ENCODE results near the gene TXNDC17.
"Not testable (repeated sequence)": the region's sequence is repeated elsewhere in the genome, so short reads cannot be mapped to it uniquely, and the experiment has no call there.

TXNDC17 gene

DNA sequence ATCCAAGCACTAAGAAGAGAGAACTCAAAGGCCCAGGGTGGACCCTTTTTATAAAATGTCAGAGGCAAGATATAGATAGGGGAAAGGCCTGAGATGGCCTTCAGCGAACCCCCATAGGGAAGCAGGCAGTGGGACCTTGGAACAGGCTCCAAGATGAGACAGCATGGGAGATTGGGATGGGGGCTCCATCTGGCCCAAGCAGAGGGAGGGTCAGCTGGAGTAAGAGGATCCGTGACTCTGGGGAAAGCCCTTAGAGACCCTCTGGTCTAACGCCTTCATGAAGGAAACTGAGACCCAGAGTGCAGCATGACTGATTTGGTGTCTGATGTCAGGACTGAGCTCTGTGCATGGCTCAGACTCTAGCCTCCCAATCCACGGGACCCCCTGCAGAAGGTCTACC lies 41.5 kb downstream of the TXNDC17 start:
- DNase-seq = no peak

GRCh38 chr17:6683081-6683684 lies 42.3 kb downstream of the TXNDC17 start:
- no peak for DNase-seq

- DNase-seq = no peak
Measured at GRCh38 chr17:6683730-6684459, 43.0 kb downstream of the TXNDC17 start.

GRCh38 chr17:6684460-6684783 lies 43.6 kb downstream of the TXNDC17 start:
- DNase-seq = no peak

GRCh38 chr17:6684881-6685767 lies 44.3 kb downstream of the TXNDC17 start:
- DNase-seq = no peak

DNA sequence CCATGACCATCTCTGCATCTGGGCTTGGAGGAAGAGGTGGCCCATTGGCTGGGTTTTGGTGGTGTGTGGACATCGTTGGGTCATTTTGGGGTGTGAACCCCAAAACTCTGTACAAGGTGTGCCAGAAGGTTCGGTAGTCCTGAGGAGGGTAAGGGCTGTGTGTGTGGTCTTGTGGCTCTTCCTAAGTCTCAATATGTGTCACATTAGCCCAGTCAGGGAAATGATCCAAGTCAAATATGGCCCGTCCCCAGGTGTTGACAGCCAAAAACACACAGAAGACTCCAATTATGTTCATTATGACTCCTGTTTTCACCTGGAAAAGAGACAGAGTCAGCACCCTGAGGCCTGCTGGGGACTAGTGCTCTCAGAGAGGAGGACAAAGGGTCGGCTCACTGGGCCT lies 45.2 kb downstream of the TXNDC17 start:
- DNase-seq = no peak

DNA sequence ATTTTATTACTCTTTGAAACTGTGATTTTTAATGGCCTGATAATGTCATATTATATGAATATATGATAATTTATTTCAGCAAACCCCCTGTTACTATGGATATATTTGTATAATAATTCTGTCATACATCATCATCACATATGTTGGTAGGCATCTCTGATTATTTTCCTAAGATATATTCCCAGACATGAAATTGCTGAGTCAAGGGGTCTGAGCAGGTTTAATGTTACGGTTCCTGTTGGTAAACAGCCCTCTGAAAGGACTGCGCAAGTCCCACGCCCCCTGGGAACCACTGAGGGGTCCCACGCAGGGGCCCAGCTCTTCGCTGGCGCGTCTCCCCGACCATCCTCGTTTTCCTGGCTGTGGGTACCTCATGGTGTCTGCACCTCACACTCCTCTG lies 48.1 kb downstream of the TXNDC17 start:
- no peak for DNase-seq

GRCh38 chr17:6690641-6691040 lies 49.8 kb downstream of the TXNDC17 start:
- no peak for DNase-seq

GRCh38 chr17:6691546-6691945 lies 50.7 kb downstream of the TXNDC17 start:
- DNase-seq = no peak

- DNase-seq = not testable (repeated sequence)
Measured at GRCh38 chr17:6691958-6692357, 51.1 kb downstream of the TXNDC17 start.

All from right kidney (tissue), 1 donor.